Peyer's patch (tissue), 4 donors: Measurements from ENCODE around the gene C2. TPM values are rescaled to one million over a fixed set of nuclear protein-coding genes. Genes with fewer than 3 reads are reported as not detected.
"Not testable (repeated sequence)": the region's sequence is repeated elsewhere in the genome, so short reads cannot be mapped to it uniquely, and the experiment has no call there.

ENCODE experiments used
- DNase-seq, 3 donors: peaks; one replicate each; pipeline ENCODE4 v3.0.0-alpha.2; 2017 to 2019
- H3K27ac ChIP-seq, 4 donors: fragments of 200-600 bp; sonication (generic); one replicate each; pipeline ENCODE4 v1.5.1; 2016 to 2019
- H3K27me3 ChIP-seq, 2 donors: fragments of 200-600 bp; sonication (generic); one replicate each; pipeline ENCODE4 v1.5.1; 2019
- H3K36me3 ChIP-seq, 3 donors: fragments of 200-600 bp; sonication (generic); one replicate each; pipeline ENCODE4 v1.5.1; 2016 to 2019
- H3K4me1 ChIP-seq, 4 donors: fragments of 200-600 bp; sonication (generic); one replicate each; pipeline ENCODE4 v1.5.1; 2016 to 2019
- H3K4me3 ChIP-seq, 4 donors: fragments of 200-600 bp; sonication (generic); 1 replicate in 3 of 4; 2 replicates in 1 of 4; pipeline ENCODE4 v1.5.1; 2016 to 2019; ENCODE audit warnings: mild to moderate bottlenecking in 1 of 4
- H3K9me3 ChIP-seq, 4 donors: fragments of 200-600 bp; sonication (generic); one replicate each; pipeline ENCODE4 v1.5.1; 2016 to 2019; ENCODE audit warnings: mild to moderate bottlenecking in 1 of 4
- POLR2A ChIP-seq, 2 donors: fragments of 450-650 bp; IDR thresholded peaks; one replicate each; pipeline ENCODE4 v1.5.1; 2017; ENCODE audit warnings: antibody characterized with exemption in 2 of 2, mild to moderate bottlenecking in 2 of 2, moderate library complexity in 2 of 2
- total RNA-seq, 4 donors: library from RNA; depleted of rRNA; stranded (reverse); fragments of >200 nt; gene quantifications; one replicate each; pipeline ENCODE4 v1.1.0, GENCODE V29; 2016
- TF ChIP-seq, protein P1 (sequence below), 6 experiments: fragments of 450-650 bp in 4 of 6; fragments of 200-600 bp in 2 of 6; sonication (generic) in 1 of 6; IDR thresholded peaks; one replicate each; pipeline ENCODE4 v1.5.1; 2017 to 2019; ENCODE audit warnings: antibody characterized with exemption in 6 of 6, mild to moderate bottlenecking in 3 of 6, moderate library complexity in 1 of 6

Gene C2
- total RNA-seq, 4 donors from 2014 or later: 15.3 to 63.2 (median 38.4) TPM

DNA sequence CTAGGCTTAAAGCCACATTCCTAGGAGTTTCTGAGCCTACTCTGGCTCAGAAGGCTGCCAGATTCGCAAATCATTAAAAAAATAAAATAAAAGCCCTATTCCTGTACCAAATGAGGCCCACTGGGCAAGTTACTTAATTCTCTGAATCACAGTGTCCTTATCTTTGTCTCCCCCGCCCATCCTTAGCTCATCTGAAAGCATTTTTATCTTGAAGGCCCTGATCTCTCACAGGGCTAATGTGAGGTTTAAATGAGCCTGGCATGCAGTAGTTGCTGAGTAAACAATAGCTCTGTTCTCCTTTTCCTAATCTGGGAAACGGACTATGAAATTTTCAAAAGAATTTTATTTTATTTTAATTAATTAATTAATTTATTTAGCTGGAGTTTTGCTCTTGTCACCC, 23.6 kb upstream of the C2 start:
- Histone ChIP-seq H3K36me3 (no peaks in the 10 kb centered on the region), H3K27me3 (no peaks in the 10 kb centered on the region), H3K27ac (no peak overlapping the region), H3K9me3 (no peaks in the 10 kb centered on the region), H3K4me3 (no peak overlapping the region), H3K4me1 (peaks cover 0 to 26% (median 7%) of the 10 kb centered on the region in 4 donors)
- TF ChIP-seq POLR2A (IDR thresholded peaks at IDR 0.05): no peak
- TF ChIP-seq, protein P1, sequence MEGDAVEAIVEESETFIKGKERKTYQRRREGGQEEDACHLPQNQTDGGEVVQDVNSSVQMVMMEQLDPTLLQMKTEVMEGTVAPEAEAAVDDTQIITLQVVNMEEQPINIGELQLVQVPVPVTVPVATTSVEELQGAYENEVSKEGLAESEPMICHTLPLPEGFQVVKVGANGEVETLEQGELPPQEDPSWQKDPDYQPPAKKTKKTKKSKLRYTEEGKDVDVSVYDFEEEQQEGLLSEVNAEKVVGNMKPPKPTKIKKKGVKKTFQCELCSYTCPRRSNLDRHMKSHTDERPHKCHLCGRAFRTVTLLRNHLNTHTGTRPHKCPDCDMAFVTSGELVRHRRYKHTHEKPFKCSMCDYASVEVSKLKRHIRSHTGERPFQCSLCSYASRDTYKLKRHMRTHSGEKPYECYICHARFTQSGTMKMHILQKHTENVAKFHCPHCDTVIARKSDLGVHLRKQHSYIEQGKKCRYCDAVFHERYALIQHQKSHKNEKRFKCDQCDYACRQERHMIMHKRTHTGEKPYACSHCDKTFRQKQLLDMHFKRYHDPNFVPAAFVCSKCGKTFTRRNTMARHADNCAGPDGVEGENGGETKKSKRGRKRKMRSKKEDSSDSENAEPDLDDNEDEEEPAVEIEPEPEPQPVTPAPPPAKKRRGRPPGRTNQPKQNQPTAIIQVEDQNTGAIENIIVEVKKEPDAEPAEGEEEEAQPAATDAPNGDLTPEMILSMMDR (IDR thresholded peaks at IDR 0.05): no peak
- no peak for DNase-seq

DNA sequence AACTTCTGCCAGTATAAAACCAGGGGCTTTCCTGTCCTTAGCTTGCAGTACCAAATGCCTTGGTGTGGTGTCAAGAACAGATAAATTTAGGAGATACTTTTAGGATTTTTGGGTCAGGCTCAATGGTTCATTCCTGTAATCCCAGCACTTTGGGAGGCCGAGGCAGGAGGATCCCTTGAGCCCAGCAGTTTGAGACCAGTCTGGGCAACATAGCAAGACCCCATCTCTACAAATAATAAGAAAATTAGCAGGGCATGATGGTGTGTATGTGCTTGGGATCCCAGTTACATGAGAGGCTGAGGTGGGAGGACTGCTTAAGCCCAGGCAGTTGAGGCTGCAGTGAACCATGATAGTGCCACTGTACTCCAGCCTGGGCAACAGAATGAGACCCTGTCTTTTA, 22.5 kb upstream of the C2 start:
- H3K9me3 ChIP-seq: no peaks in the 10 kb centered on the region
- no peak for DNase-seq
- no peak overlapping the region for H3K27ac ChIP-seq
- H3K27me3 ChIP-seq: no peaks in the 10 kb centered on the region
- no peak overlapping the region for H3K4me3 ChIP-seq
- H3K4me1 ChIP-seq: peaks cover 0 to 19% (median 7%) of the 10 kb centered on the region in 4 donors
- no peak for TF ChIP-seq POLR2A (IDR thresholded peaks at IDR 0.05)
- TF ChIP-seq, protein P1 (IDR thresholded peaks at IDR 0.05): no peak
- no peaks in the 10 kb centered on the region for H3K36me3 ChIP-seq

DNA sequence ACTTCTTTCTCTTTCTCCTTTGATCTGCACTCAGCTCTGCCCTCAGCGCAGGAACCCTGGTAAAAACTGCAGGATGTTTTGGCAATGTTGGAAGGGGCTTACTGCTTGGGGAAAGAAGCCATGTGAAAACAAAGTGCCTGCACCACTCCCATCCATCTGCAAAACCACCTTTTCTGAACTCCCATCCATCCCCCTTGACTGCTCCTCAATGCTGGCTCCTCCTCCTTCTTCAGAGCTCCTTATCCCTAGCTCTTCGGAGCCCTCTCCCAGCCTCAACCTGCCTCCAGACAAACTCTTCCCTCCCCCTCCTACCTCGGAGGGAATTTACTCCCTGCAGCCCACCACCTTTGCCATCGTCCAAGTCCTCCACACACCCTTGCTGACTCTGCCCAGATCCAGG, 21.4 kb upstream of the C2 start:
- no peak overlapping the region for H3K4me3 ChIP-seq
- TF ChIP-seq, protein P1 (IDR thresholded peaks at IDR 0.05): no peak
- TF ChIP-seq POLR2A (IDR thresholded peaks at IDR 0.05): no peak
- no peaks in the 10 kb centered on the region for H3K27me3 ChIP-seq
- H3K36me3 ChIP-seq: no peaks in the 10 kb centered on the region
- DNase-seq: no peak
- H3K9me3 ChIP-seq: no peaks in the 10 kb centered on the region
- H3K27ac ChIP-seq: no peak overlapping the region
- peaks cover 0 to 14% (median 5%) of the 10 kb centered on the region in 4 donors for H3K4me1 ChIP-seq

DNA sequence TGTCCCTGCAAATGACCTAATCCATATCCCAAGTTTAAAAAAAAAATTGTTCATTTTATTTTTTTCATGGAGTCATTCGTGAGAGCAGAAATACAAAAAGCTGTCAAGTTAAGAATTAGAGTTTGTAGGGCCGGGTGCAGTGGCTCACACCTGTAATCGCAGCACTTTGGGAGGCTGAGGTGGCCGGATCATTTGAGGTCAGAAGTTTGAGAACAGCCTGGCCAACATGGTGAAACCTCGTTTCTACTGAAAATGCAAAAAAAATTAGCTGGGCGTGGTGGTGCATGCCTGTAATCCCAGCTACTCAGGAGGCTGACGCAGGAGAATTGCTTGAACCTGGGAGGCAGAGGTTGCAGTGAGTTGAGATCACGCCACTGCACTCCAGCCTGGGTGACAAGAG, 20.8 kb upstream of the C2 start:
- not testable (repeated sequence) for DNase-seq, H3K27me3 ChIP-seq, H3K4me1 ChIP-seq, H3K27ac ChIP-seq, H3K4me3 ChIP-seq, H3K9me3 ChIP-seq, H3K36me3 ChIP-seq

DNA sequence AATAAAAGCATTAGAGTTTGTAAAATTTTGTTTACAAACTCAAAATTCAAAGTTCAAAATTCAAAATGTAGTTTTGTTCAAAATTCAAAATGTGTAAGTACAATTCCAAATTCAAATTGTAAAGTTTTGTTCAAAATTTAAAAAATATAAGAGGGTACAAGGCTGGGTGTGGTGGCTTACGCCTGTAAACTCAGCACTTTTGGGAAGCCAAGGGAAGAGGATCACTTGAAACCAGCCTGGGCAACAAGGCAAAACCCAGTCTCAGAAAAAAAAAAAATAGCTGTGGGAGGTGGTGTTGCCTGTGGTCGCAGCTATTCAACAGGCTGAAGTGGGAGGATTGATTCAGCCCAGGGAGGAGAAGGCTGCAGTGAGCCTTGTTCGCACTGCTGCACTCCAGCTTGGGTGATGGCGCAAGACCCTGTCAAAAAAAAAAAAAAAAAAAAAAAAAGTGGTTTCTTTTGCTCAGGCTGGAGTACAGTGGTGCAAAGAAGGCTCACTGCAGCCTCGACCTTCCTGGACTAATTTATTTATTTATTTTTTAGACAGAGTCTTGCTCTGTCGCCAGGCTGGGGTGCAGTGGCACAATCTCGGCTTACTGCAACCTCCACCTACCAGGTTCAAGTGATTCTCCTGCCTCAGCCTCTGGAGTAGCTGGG, 20.2 kb upstream of the C2 start:
- no peak overlapping the region for H3K27ac ChIP-seq

DNA sequence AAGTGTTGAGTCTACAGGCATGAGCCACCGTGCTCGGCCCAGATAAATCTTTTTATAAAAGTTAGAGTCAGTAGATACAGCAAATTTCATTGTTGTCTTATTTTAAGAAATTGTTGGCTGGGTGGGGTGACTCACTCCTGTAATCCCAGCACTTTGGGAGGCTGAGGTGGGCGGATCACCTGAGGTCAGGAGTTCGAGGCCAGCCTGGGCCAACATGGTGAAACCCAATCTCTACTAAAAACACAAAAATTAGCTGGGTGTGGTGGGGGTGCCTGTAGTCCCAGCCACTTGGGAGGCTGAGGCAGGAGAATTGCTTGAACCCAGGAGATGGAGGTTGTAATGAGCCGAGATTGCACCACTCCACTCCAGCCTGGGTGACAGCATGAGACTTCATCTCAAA, 19.3 kb upstream of the C2 start:
- not testable (repeated sequence) for H3K27ac ChIP-seq, DNase-seq, H3K9me3 ChIP-seq, H3K27me3 ChIP-seq, H3K4me1 ChIP-seq, H3K4me3 ChIP-seq, H3K36me3 ChIP-seq

More for the DNA sequence above, 20.2 kb upstream of the C2 start:
- H3K36me3 ChIP-seq: no peaks in the 10 kb centered on the region
- no peak for DNase-seq
- H3K4me3 ChIP-seq: no peak overlapping the region
- TF ChIP-seq, protein P1 (IDR thresholded peaks at IDR 0.05): no peak
- TF ChIP-seq POLR2A (IDR thresholded peaks at IDR 0.05): no peak
- no peaks in the 10 kb centered on the region for H3K27me3 ChIP-seq
- H3K4me1 ChIP-seq: peaks cover 0 to 10% (median 2%) of the 10 kb centered on the region in 4 donors
- no peaks in the 10 kb centered on the region for H3K9me3 ChIP-seq

DNA sequence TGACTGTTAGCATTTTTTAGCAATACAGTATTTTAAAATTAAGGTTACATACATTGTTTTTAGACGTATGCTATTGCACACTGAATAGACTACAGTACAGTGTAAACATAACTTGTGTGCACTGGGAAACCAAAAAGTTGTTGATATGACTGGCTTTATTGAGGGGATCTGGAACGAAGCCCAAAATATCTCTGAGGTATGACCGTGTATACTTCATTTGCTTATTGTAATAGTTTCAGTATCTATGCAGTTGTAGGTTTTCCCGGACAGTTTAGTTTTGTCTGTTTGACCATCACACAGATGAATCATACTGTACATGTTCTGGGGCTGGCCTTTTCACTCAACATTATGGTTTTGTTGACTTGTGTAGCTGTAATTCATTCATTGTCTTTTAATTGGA, 18.7 kb upstream of the C2 start:
- H3K27ac ChIP-seq: no peak overlapping the region
- TF ChIP-seq POLR2A (IDR thresholded peaks at IDR 0.05): no peak
- TF ChIP-seq, protein P1 (IDR thresholded peaks at IDR 0.05): no peak
- H3K36me3 ChIP-seq: no peaks in the 10 kb centered on the region
- H3K27me3 ChIP-seq: no peaks in the 10 kb centered on the region
- H3K4me3 ChIP-seq: no peak overlapping the region
- DNase-seq: no peak
- H3K9me3 ChIP-seq: no peaks in the 10 kb centered on the region
- no peaks in the 10 kb centered on the region for H3K4me1 ChIP-seq

DNA sequence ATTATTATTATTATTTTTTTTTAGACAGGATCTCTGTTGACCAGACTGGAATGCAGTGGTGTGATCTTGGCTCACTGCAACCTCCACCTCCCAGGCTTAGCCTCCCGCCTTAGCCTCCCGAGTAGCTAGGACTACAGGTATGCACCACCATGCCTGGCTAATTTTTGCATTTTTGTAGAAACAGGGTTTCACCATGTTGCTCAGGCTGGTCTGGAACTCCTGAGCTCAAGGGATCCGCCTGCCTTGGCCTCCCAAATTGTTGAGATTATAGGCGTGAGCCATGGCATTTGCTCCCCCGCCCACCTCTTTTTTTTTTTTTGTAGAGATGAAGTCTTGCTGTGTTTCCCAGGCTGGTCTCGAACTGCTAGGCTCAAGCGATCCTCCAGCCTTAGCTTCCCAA, 18.2 kb upstream of the C2 start:
- H3K27ac ChIP-seq, H3K4me1 ChIP-seq, H3K4me3 ChIP-seq, DNase-seq, H3K27me3 ChIP-seq, H3K9me3 ChIP-seq, H3K36me3 ChIP-seq: not testable (repeated sequence)
